ENCODE data around the gene SLC22A16.

Gene SLC22A16

DNA sequence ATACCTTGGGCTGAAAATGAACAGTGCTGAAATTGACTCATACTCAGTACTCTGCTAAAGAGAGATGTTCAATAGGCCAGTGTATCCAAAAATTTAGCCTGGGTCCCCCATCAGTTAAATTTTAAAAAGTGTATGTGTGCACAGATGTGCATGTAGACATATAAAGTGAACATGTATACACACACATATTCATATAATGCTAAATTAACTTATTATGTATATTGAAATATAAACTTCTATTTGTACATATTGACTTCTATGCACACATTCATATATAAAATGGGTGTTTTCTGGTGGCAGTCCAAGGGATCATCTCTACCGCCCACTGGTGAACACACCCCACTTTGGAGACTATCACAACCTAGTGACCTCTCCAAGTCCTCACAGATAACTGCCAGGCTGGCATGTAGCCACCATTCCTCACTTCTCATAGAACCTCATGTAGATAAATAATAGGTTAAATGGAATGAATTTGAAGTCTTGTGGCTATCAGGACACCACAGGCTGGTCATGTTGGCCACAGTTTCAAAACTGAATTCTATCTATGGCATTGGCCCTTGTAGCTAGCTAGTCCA lies 8.8 kb downstream of the SLC22A16 start:
- Histone ChIP-seq H3K4me1 (ENCODE audit: insufficient read depth, poor library complexity, severe bottlenecking) (no peaks in the 10 kb centered on the region), H3K27ac (ENCODE audit: poor library complexity, severe bottlenecking) (no peak overlapping the region), H3K27me3 (ENCODE audit: insufficient read depth, poor library complexity, severe bottlenecking) (no peaks in the 10 kb centered on the region), H3K36me3 (ENCODE audit: low read depth) (no peaks in the 10 kb centered on the region), H3K4me3 (ENCODE audit: severe bottlenecking) (no peak overlapping the region), H3K9me3 (ENCODE audit: severe bottlenecking) (peaks cover 4% of the 10 kb centered on the region)
- DNase-seq (ENCODE audit: low spot score) = no peak
- TF ChIP-seq, protein P1, sequence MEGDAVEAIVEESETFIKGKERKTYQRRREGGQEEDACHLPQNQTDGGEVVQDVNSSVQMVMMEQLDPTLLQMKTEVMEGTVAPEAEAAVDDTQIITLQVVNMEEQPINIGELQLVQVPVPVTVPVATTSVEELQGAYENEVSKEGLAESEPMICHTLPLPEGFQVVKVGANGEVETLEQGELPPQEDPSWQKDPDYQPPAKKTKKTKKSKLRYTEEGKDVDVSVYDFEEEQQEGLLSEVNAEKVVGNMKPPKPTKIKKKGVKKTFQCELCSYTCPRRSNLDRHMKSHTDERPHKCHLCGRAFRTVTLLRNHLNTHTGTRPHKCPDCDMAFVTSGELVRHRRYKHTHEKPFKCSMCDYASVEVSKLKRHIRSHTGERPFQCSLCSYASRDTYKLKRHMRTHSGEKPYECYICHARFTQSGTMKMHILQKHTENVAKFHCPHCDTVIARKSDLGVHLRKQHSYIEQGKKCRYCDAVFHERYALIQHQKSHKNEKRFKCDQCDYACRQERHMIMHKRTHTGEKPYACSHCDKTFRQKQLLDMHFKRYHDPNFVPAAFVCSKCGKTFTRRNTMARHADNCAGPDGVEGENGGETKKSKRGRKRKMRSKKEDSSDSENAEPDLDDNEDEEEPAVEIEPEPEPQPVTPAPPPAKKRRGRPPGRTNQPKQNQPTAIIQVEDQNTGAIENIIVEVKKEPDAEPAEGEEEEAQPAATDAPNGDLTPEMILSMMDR (IDR thresholded peaks at IDR 0.05; ENCODE audit: poor library complexity, severe bottlenecking) = no peak
- no peak for ATAC-seq (ENCODE audit: low read depth)

DNA sequence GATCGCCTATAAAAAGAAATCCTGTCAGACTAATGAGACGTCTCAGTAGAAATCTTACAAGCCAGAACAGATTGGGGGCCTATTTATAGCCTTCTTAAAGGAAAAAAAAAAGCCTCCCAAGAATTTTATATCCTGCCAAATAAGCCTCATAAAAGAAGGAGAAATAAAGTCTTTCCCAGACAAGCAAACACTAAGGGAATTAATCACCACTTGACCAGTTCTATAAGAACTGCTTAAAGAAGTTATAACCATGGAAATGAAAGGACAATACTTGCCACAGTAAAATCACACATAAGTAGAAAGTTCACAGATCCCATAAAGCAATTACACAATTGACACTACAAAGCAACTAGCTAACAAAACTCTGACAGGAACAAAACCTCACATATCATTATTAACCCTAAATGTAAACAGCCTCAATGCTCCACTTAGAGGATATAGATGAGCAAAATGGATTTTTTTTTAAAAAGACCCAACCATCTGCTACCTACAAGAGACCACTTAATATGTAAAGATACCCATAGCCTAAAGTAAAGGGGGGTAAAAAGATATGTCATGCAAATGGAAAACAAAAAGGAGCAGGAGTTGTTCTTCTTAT lies 13.4 kb downstream of the SLC22A16 start:
- no peaks in the 10 kb centered on the region for H3K4me1 ChIP-seq (ENCODE audit: insufficient read depth, poor library complexity, severe bottlenecking)
- H3K4me3 ChIP-seq (ENCODE audit: severe bottlenecking) = no peak overlapping the region
- H3K36me3 ChIP-seq (ENCODE audit: low read depth) = no peaks in the 10 kb centered on the region
- TF ChIP-seq, protein P1 (IDR thresholded peaks at IDR 0.05; ENCODE audit: poor library complexity, severe bottlenecking) = no peak
- H3K9me3 ChIP-seq (ENCODE audit: severe bottlenecking) = peaks cover 13% of the 10 kb centered on the region
- DNase-seq (ENCODE audit: low spot score) = no peak
- ATAC-seq (ENCODE audit: low read depth) = no peak
- no peak overlapping the region for H3K27ac ChIP-seq (ENCODE audit: poor library complexity, severe bottlenecking)
- H3K27me3 ChIP-seq (ENCODE audit: insufficient read depth, poor library complexity, severe bottlenecking) = no peaks in the 10 kb centered on the region

DNA sequence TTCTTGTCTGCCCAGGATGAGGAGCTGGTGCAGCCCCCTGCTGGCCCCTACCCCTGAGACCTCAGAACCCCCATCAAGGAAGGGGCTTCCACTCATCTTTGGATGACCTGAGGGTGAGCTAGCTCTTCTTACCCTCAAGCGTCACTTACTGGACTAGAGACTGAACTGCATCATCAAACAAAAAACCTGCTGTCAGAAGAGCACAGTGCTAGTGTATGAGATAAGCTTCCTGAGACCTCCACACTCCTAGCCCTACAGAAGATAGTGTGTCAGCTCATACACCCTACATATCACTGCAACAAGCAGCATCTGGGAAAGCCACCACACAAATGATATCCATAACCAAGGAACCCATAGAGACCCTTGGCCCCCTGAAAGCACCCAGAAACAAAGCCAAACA lies 15.0 kb downstream of the SLC22A16 start:
- ATAC-seq (ENCODE audit: low read depth) = no peak
- Histone ChIP-seq H3K27ac (ENCODE audit: poor library complexity, severe bottlenecking) (no peak overlapping the region), H3K27me3 (ENCODE audit: insufficient read depth, poor library complexity, severe bottlenecking) (no peaks in the 10 kb centered on the region), H3K4me1 (ENCODE audit: insufficient read depth, poor library complexity, severe bottlenecking) (no peaks in the 10 kb centered on the region), H3K9me3 (ENCODE audit: severe bottlenecking) (peaks cover 13% of the 10 kb centered on the region), H3K4me3 (ENCODE audit: severe bottlenecking) (no peak overlapping the region), H3K36me3 (ENCODE audit: low read depth) (no peaks in the 10 kb centered on the region)
- TF ChIP-seq, protein P1 (IDR thresholded peaks at IDR 0.05; ENCODE audit: poor library complexity, severe bottlenecking) = no peak
- no peak for DNase-seq (ENCODE audit: low spot score)

DNA sequence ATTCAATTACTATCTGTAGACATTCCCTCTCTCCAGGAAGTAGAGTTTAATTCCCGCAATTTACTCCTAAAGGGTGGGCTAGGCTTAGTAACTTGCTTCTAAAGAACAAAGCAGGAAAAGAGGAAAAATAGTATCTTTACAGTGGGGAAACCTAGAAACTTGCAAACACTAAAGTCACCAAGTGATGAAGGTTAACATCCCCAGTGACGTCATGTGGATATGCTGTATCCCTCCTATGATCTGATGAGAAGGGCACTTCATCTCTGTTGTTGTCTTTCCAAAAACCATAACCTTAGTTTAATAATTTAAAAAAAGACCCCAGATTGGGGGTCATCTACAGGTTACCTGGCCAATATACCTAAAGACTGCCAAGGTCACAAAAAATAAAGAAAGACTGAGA lies 17.3 kb downstream of the SLC22A16 start:
- H3K27me3 ChIP-seq (ENCODE audit: insufficient read depth, poor library complexity, severe bottlenecking) = no peaks in the 10 kb centered on the region
- DNase-seq (ENCODE audit: low spot score) = no peak
- TF ChIP-seq, protein P1 (IDR thresholded peaks at IDR 0.05; ENCODE audit: poor library complexity, severe bottlenecking) = no peak
- H3K36me3 ChIP-seq (ENCODE audit: low read depth) = no peaks in the 10 kb centered on the region
- H3K4me3 ChIP-seq (ENCODE audit: severe bottlenecking) = no peak overlapping the region
- H3K9me3 ChIP-seq (ENCODE audit: severe bottlenecking) = peaks cover 13% of the 10 kb centered on the region
- H3K27ac ChIP-seq (ENCODE audit: poor library complexity, severe bottlenecking) = no peak overlapping the region
- no peaks in the 10 kb centered on the region for H3K4me1 ChIP-seq (ENCODE audit: insufficient read depth, poor library complexity, severe bottlenecking)
- ATAC-seq (ENCODE audit: low read depth) = no peak

DNA sequence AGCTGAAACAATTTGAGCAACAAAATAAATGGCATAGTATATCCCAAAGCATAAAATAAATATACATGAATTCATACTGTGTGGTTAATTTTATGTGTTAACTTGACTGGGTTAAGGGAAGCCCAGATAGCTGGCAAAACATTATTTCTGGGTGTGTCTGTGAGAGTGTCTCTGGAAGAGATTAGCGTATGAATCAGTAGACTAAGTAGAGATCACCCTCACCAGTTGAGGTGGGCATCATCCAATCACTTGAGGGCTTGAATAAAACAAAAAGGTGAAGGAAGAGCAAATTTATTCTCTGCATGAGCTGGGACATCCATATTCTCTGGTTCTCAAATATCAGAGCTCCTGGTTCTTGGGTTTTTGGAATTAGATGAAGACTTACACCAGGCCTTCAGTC lies 17.9 kb downstream of the SLC22A16 start:
- no peak for ATAC-seq (ENCODE audit: low read depth)
- TF ChIP-seq, protein P1 (IDR thresholded peaks at IDR 0.05; ENCODE audit: poor library complexity, severe bottlenecking) = no peak
- Histone ChIP-seq H3K4me3 (ENCODE audit: severe bottlenecking) (no peak overlapping the region), H3K9me3 (ENCODE audit: severe bottlenecking) (peaks cover 13% of the 10 kb centered on the region), H3K27me3 (ENCODE audit: insufficient read depth, poor library complexity, severe bottlenecking) (no peaks in the 10 kb centered on the region), H3K36me3 (ENCODE audit: low read depth) (no peaks in the 10 kb centered on the region), H3K27ac (ENCODE audit: poor library complexity, severe bottlenecking) (no peak overlapping the region), H3K4me1 (ENCODE audit: insufficient read depth, poor library complexity, severe bottlenecking) (no peaks in the 10 kb centered on the region)
- DNase-seq (ENCODE audit: low spot score) = no peak
